Fibroblast of the conjunctiva (primary cell): ENCODE measurements around the gene SFXN4.
A peak's percentile ranks its signal among the peaks of the same experiment; 100 is the strongest.
"Not testable (repeated sequence)": the region's sequence is repeated elsewhere in the genome, so short reads cannot be mapped to it uniquely, and the experiment has no call there.

Source experiments
- DNase-seq: peaks from one replicate; pipeline ENCODE4 v3.0.0-alpha.2; 2010; ENCODE audit warnings: low read depth

The SFXN4 gene

GRCh38 chr10:119190954-119191785 lies 25.7 kb upstream of the SFXN4 start:
- DNase-seq: no peak

- DNase-seq: peak; percentile 77
Measured at GRCh38 chr10:119190353-119190752, 24.8 kb upstream of the SFXN4 start.

GRCh38 chr10:119189811-119190282 lies 24.3 kb upstream of the SFXN4 start:
- no peak for DNase-seq

GRCh38 chr10:119183664-119184412 lies 18.3 kb upstream of the SFXN4 start:
- no peak for DNase-seq

DNA sequence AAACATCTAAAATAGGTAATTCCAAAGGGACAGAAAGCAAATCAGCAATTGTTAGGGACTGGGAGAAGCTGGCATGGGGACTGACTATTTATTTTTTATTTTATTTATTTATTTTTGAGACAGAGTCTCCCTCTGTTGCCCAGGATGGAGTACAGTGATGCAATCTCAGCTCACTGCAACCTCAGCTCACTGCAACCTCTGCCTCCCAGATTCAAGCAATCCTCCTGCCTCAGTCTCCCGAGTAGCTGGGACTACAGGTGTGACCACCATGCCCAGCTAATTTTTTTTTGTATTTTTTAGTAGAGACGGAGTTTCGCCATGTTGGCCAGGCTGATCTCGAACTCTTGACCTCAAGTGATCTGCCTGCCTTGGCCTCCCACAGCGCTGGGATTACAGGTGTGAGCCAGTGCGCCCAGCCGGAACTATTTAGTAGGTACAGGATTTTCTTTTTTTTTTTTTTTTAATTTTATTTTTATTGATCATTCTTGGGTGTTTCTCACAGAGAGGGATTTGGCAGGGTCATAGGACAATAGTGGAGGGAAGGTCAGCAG lies 15.4 kb upstream of the SFXN4 start:
- DNase-seq: not testable (repeated sequence)

GRCh38 chr10:119178372-119179119 lies 13.0 kb upstream of the SFXN4 start, which contains the start of gene PRDX3:
PRDX3 (minus strand) TSS chr10:119178812; CDS start chr10:119178790, 22 bp downstream.
- DNase-seq: peak; percentile 78

DNA sequence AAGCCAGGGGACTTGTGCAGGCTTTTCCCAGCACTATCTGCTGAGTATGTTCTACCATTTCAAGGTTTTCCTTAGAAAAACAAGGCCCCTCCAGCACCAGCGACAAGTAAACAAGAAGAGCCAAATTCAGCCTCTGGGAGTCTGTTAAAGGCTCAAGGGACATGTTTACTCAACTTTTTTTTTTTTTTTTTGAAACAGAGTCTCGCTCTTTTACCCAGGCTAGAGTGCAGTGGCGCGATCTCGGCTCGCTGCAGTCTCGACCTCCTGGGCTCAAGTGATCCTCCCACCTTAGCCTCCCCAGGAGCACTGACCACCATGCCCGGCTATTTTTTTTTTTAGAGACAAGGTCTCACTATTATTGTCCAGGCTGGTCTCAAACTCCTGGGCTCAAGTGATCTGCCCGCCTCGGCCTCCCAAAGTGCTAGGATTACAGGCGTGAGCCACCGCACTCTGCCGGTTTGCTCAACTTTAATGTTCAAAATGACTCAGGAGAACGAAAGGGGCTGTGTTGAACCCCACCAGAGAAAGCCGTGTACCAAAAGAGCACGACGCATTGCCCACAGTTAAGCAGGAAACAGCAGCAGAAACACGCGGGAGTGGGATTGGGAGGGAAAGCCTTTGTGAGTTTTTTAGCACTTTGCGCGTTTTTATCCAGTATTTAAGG lies 12.3 kb upstream of the SFXN4 start:
- DNase-seq: no peak

GRCh38 chr10:119176166-119176565 lies 10.7 kb upstream of the SFXN4 start:
- no peak for DNase-seq

DNA sequence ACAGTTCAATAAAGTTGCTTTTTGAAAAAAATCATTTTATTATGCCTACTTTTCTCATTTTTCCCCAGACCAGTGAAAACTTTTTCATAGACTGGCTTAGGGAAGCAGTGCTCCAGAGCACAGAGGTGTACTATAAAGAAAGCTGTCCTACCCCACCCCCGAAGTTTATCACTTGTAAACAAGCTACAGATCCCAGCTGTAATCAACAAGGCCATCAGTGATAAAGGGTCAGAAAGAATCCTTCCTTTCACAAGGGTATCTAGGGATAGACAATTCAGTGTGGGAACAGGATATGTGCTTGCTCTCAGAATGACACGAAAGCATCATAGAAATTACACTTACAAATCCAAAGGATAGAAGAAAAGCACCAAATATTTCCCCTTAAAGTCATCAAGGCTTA lies 8.6 kb upstream of the SFXN4 start:
- DNase-seq: no peak

- no peak for DNase-seq
Measured at GRCh38 chr10:119167041-119167440, 1.5 kb upstream of the SFXN4 start.

DNA sequence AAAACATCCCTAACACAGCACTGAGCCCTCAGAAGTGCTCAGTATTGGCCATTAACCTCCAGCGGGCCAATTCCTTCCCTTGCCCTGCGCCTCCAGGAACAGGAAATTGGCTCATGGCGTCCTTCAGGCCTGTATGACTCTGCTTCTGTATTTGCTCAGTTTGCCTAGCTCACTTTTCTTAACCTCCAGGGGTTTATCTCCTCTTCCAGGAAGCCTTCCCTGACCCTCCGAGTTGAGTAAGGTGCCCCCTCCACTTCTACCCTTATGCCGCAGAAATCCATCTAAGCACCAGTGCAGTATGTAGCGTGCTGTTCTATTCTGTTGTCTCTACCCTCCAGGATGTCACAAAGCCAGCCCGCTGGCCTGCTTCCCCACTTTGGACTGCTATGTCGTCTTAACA lies 1.1 kb upstream of the SFXN4 start:
- no peak for DNase-seq

GRCh38 chr10:119166118-119166500 lies 595 bp upstream of the SFXN4 start:
- DNase-seq: no peak

GRCh38 chr10:119162452-119163092 lies 2.9 kb downstream of the SFXN4 start:
- no peak for DNase-seq

DNA sequence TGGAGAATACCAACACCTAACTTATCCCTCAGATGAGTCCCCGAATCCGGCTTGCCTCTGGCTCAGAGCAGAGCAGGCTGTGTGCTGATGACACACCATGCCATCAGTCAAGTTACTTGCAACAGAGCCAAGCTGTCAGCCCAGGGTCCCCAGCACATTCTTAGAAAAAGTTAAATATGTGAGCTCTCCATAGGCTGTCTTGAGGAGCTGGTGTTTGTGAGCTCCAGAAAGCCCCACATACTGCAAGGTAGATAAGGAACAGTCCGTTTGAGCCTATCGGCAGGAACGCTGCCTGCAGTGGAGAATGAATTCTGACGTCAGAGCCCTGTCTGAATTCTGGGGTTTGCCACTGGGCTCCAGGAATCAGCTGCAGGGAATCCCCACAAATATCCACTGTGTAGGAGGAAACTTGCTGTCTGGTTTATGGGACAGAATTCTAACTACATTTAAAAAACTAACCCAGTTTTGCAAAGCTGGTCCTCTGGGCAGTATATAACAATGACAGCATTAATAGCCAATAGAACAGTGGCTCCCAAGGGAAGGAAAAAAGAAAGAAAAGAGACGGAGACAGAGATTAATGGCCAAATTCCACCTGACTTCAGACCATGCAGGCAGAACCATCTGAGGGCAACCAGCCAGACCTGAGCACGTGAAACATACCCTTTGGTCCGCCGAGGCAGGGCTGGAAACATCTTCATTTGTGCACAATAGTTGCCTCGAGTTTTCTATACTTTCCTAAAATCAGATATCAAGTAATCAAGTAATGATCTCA lies 3.6 kb downstream of the SFXN4 start:
- no peak for DNase-seq

DNA sequence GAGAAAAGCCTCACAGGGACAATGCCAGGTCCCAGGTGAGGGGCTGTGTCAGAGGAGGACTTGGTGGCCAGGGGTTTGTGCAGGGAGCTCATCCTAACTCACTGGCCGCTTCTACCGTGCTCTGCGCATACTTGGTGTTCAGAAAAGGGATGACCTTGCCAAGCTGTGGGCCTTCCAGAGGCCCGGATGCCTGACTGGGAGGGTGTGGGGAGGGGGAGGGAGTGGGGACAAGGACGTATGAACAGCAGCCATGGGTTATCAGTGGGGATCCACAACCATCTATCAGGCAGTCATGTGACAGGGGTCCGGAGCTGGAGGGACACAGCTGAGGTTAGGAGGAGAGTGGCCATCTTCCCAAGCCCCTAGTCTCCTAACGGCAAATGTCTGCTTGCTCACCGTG lies 6.2 kb downstream of the SFXN4 start:
- DNase-seq: no peak

DNA sequence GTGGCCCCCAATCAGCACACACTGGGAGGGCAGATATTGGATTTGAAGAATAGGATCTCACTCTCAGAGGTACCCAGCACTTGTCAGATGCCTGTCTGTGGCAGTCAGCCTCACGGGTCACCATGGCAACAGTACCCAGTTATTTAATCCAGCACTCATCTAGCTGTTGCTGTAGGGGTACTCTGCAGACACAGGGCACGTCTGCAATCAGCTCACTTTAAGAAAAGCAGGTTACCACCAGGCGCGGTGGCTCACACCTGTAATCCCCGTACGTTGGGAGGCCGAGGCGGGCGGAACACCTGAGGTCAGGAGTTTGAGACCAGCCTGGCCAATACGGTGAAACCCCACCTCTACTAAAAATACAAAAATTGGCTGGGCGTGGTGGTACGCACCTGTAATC lies 11.9 kb downstream of the SFXN4 start:
- DNase-seq: no peak

DNA sequence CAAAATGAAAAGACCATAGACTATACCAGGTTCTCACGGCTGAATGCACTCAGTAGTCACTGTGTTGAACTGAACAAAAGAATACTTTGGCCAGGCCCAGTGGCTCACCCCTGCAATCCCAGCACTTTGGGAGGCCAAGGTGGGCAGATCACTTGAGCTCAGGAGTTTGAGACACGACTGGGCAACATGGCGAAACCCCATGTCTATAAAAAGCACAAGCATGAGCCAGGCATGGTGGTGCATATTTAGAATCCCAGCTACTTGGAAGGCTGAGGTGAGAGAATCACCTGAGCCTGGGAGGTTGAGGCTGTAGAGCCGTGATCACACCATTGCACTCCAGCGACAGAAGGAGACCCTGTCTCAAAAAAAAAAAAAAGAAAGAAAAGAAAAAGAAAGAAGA lies 12.5 kb downstream of the SFXN4 start:
- no peak for DNase-seq

- DNase-seq: not testable (repeated sequence)
Measured at GRCh38 chr10:119151601-119152000, 13.9 kb downstream of the SFXN4 start.

DNA sequence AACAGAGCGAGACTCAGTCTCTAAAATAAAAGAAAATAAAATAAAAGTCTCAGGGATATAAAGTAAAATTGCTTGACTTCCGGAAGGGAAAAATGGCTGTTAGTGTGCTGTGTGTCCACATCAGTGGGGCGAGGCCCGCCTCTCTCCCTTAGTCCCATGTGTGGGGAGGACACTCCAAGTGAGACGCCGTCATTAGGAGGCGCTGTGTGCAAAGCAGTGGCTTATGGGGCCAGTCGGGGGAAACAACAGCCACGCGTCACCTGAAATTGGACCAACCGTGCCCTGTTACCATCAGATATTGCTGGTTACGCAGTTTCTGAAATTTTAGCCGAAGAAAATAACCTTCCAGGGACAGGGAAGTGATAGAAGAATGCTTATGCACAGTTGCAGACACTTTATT lies 15.8 kb downstream of the SFXN4 start:
- no peak for DNase-seq

GRCh38 chr10:119149157-119149556 lies 16.4 kb downstream of the SFXN4 start:
- DNase-seq: no peak
